ENCODE measurements around the gene PRMT9. TPM values are rescaled to one million over a fixed set of nuclear protein-coding genes. Genes with fewer than 3 reads are reported as not detected.

Gene PRMT9
- total and polyA plus RNA-seq, 9 of the 15 experiments (the other 6 are each of a cell fraction or from before 2014, with no cell fraction given), result 3.5 to 15.6 (median 7.2) TPM

DNA sequence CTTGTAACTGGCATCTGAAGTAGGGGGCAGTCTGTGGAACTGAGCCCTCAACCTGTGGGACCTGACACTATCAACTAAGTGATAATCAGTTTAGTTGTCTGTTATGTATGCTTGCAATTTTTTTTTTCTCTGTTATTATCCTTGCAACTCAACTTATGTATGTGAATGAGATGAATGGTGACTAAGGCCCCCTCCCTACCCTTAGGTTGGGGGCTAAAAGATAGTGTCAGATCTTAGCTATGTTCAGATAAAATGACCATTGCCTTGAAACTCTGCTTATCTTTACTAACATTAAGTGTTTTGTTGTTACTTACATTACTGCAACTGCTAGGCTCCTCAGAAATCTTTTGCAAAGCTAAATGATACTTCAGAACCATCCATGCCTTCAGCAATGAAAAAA lies 35.3 kb downstream of the PRMT9 start:
- Histone ChIP-seq H4K20me1 (replicated peaks; ENCODE audit: control insufficient read depth, insufficient read depth, low read length) (no peaks in the 10 kb centered on the region), H3K27ac (ENCODE audit: extremely low read depth, low read depth, low read length) (no peak overlapping the region), H3K4me2 (ENCODE audit: insufficient read depth, low read length) (no peak overlapping the region), H3K79me2 (ENCODE audit: control insufficient read depth, insufficient read depth, low read length) (peaks cover 24% of the 10 kb centered on the region), H3K4me1 (replicated peaks in 1 of 2; ENCODE audit: control insufficient read depth in 2 of 2, insufficient read depth in 2 of 2, low read length in 2 of 2) (no peaks in the 10 kb centered on the region), H3K9ac (ENCODE audit: insufficient read depth in 1 of 2, low read depth in 2 of 2, low read length in 2 of 2) (no peak overlapping the region), H3K27me3 (ENCODE audit: control insufficient read depth in 2 of 2, insufficient read depth in 2 of 2, low read length in 2 of 2) (no peaks in the 10 kb centered on the region), H3K4me3 (no peak overlapping the region), H3K9me3 (replicated peaks; ENCODE audit: control insufficient read depth, insufficient read depth, low read depth, low read length) (no peaks in the 10 kb centered on the region), H2AFZ (ENCODE audit: low read depth, low read length) (no peak overlapping the region), H3K36me3 (ENCODE audit: control insufficient read depth, insufficient read depth, low read length) (peaks cover 16% of the 10 kb centered on the region; the same call in 2 of the 3 replicates), H3K9me1 (ENCODE audit: control insufficient read depth, insufficient read depth, low read length) (no peaks in the 10 kb centered on the region)
- FAIRE-seq (no peak), ATAC-seq (no peak), DNase-seq (ENCODE audit: extremely low read depth in 1 of 4, low spot score in 3 of 4) (no peak)
- ChIA-PET POLR2A (no interaction called here), CTCF (ENCODE audit: low intra/inter-chr PET ratio) (no interaction called here)
- intact Hi-C loops (cut with micrococcal nuclease) (no loop called here), in situ Hi-C loops (cut with MboI) (no loop called here)
- no peak for TF ChIP-seq BDP1 (IDR thresholded peaks at IDR 0.05; ENCODE audit: insufficient read depth, insufficient read length)
- TF ChIP-seq NFRKB (IDR thresholded peaks at IDR 0.05; ENCODE audit: low read depth), result no peak
- TF ChIP-seq MCM5 (IDR thresholded peaks at IDR 0.05; ENCODE audit: low read depth), result no peak
- TF ChIP-seq ZNF134 (CRISPR knock-in tag; conservative IDR thresholded peaks at IDR 0.05), result no peak
- TF ChIP-seq ZBTB1 (CRISPR knock-in tag; IDR thresholded peaks at IDR 0.05; ENCODE audit: borderline replicate concordance, low read depth), result no peak
- no peak for TF ChIP-seq MTF1 (CRISPR knock-in tag; IDR thresholded peaks at IDR 0.05; ENCODE audit: borderline replicate concordance)
- no TSS peak for BruUV-seq (replicated peaks)

DNA sequence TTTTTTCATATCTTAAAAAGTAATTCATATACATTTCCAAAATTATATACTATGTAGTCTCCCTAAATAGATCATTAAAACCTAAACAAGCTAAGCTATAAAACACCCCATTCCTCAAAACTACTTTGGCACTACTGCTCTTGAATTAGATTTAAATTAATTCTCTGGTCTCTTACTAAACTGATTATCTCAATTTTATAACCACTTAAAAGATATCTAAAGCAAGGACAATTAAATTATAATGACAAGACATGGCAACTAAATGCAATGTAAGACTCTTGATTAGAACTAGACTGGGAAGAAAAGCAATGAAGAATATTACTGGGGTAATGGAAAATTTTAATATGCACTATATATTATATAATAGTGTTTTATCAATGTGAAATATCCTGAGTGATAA lies 38.9 kb downstream of the PRMT9 start:
- Histone ChIP-seq H3K4me3 (no peak overlapping the region), H3K4me1 (replicated peaks in 1 of 2; ENCODE audit: control insufficient read depth in 2 of 2, insufficient read depth in 2 of 2, low read length in 2 of 2) (no peaks in the 10 kb centered on the region), H3K9me3 (replicated peaks; ENCODE audit: control insufficient read depth, insufficient read depth, low read depth, low read length) (no peaks in the 10 kb centered on the region), H3K9ac (ENCODE audit: insufficient read depth in 1 of 2, low read depth in 2 of 2, low read length in 2 of 2) (no peak overlapping the region), H3K4me2 (ENCODE audit: insufficient read depth, low read length) (no peak overlapping the region), H3K27ac (ENCODE audit: extremely low read depth, low read depth, low read length) (no peak overlapping the region), H2AFZ (ENCODE audit: low read depth, low read length) (no peak overlapping the region), H3K27me3 (ENCODE audit: control insufficient read depth in 2 of 2, insufficient read depth in 2 of 2, low read length in 2 of 2) (no peaks in the 10 kb centered on the region), H4K20me1 (replicated peaks; ENCODE audit: control insufficient read depth, insufficient read depth, low read length) (no peaks in the 10 kb centered on the region), H3K79me2 (ENCODE audit: control insufficient read depth, insufficient read depth, low read length) (peaks cover 22% of the 10 kb centered on the region), H3K36me3 (ENCODE audit: control insufficient read depth, insufficient read depth, low read length) (peaks cover 20% of the 10 kb centered on the region; the same call in 2 of the 3 replicates), H3K9me1 (ENCODE audit: control insufficient read depth, insufficient read depth, low read length) (no peaks in the 10 kb centered on the region)
- BruUV-seq (replicated peaks), result no TSS peak
- intact Hi-C loops (cut with micrococcal nuclease) (no loop called here), in situ Hi-C loops (cut with MboI) (no loop called here)
- no peak for ATAC-seq
- CTCF ChIA-PET (ENCODE audit: low intra/inter-chr PET ratio), result no interaction called here
- POLR2A ChIA-PET, result no interaction called here
- FAIRE-seq, result no peak
- DNase-seq (ENCODE audit: extremely low read depth in 1 of 4, low spot score in 3 of 4), result no peak
- TF ChIP-seq, protein P1, sequence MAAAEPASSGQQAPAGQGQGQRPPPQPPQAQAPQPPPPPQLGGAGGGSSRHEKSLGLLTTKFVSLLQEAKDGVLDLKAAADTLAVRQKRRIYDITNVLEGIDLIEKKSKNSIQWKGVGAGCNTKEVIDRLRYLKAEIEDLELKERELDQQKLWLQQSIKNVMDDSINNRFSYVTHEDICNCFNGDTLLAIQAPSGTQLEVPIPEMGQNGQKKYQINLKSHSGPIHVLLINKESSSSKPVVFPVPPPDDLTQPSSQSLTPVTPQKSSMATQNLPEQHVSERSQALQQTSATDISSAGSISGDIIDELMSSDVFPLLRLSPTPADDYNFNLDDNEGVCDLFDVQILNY (CRISPR knock-in tag; IDR thresholded peaks at IDR 0.05), result no peak
- TF ChIP-seq, protein P2, sequence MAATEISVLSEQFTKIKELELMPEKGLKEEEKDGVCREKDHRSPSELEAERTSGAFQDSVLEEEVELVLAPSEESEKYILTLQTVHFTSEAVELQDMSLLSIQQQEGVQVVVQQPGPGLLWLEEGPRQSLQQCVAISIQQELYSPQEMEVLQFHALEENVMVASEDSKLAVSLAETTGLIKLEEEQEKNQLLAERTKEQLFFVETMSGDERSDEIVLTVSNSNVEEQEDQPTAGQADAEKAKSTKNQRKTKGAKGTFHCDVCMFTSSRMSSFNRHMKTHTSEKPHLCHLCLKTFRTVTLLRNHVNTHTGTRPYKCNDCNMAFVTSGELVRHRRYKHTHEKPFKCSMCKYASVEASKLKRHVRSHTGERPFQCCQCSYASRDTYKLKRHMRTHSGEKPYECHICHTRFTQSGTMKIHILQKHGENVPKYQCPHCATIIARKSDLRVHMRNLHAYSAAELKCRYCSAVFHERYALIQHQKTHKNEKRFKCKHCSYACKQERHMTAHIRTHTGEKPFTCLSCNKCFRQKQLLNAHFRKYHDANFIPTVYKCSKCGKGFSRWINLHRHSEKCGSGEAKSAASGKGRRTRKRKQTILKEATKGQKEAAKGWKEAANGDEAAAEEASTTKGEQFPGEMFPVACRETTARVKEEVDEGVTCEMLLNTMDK (IDR thresholded peaks at IDR 0.05; ENCODE audit: borderline replicate concordance, insufficient read depth, low read depth, low read length, poor library complexity, severe bottlenecking), result no peak
- TF ChIP-seq BRD4 (IDR thresholded peaks at IDR 0.05) (no peak), SOX6 (IDR thresholded peaks at IDR 0.05) (no peak), TCF7L2 (IDR thresholded peaks at IDR 0.05; ENCODE audit: low read depth, low read length) (no peak), SMC3 (conservative IDR thresholded peaks at IDR 0.05; ENCODE audit: insufficient read depth, low read depth, low read length) (no peak), ZNF668 (CRISPR knock-in tag; IDR thresholded peaks at IDR 0.05) (no peak)
- TF ChIP-seq, protein P3, sequence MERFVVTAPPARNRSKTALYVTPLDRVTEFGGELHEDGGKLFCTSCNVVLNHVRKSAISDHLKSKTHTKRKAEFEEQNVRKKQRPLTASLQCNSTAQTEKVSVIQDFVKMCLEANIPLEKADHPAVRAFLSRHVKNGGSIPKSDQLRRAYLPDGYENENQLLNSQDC (CRISPR knock-in tag; IDR thresholded peaks at IDR 0.05), result no peak

Measured in K562 (cell line).